ENCODE measurements around the gene KRTAP5-1. TPM values are rescaled to one million over a fixed set of nuclear protein-coding genes. Genes with fewer than 3 reads are reported as not detected.
"Not testable (repeated sequence)": the region's sequence is repeated elsewhere in the genome, so short reads cannot be mapped to it uniquely, and the experiment has no call there.

The KRTAP5-1 gene
- total RNA-seq, 2 experiments from 2014 or later = not detected

DNA sequence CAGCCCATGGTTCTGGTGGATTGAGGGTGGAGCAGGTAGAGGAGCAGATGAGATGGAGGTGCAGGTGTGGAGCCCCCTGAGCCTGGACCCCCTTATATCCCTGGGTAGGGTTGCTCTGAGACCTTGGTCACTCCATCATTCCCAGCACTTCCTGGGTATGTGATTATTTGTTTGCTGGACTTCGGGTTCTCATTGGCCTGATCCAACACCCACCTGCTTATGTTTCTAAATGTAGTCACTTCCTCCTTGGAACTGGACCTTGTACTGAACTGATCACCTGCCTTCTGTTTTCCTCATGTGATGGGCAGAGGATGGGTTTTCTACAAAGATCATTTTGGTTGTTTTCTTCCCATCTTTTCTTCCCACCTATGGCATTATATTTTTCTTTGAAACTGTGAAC, 37.0 kb upstream of the KRTAP5-1 start, which contains the start of gene KRTAP5-4:
Gene KRTAP5-4 (minus strand): TSS at position 53 of the 400 bp plus-strand sequence. CDS start 45 bp downstream, at position 8.
- Mint-ChIP-seq H3K4me1 (peaks cover 5% of the 10 kb centered on the region), H3K4me3 (no peak within 1 kb of the TSS), H3K36me3 (ENCODE audit: low read depth) (no peaks in the 10 kb centered on the region), H3K27me3 (peaks cover 5% of the 10 kb centered on the region), H3K27ac (no peak within 1 kb of the TSS), H3K9me3 (ENCODE audit: low read depth) (no peaks in the 10 kb centered on the region)
- POLR2A ChIA-PET = no interaction called here
- DNase-seq (no peak), ATAC-seq (no peak)
- CTCF ChIA-PET = no interaction called here
- intact Hi-C loops (cut with DNase I, micrococcal nuclease) = no loop called here

DNA sequence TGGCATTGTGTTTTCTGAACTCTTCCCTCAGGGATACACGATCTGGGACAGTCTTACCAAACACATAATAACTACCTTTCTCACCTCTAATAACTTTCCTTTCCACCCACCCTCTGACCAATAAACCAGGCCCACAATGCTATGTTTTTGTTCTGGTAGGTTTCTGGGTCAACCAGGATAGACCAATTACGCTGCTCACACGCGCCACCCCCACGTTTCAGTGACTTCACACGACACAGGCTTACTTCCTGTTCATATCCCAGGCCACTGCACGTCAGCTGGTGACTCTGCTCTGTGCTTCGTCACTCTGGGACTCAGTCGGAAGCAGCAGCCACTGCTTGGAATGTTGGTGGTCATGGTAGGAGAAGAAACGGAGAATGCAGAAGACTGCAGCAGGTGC, 34.4 kb upstream of the KRTAP5-1 start:
- Mint-ChIP-seq H3K9me3 (ENCODE audit: low read depth) (no peaks in the 10 kb centered on the region), H3K4me1 (peaks cover 5% of the 10 kb centered on the region), H3K4me3 (no peak overlapping the region), H3K27ac (no peak overlapping the region), H3K36me3 (ENCODE audit: low read depth) (no peaks in the 10 kb centered on the region), H3K27me3 (peaks cover 15% of the 10 kb centered on the region)
- intact Hi-C loops (cut with DNase I, micrococcal nuclease) = no loop called here
- peak; percentile 93 for ATAC-seq
- CTCF ChIA-PET = interaction anchor here (0.7 to 1.5 kb wide), 5 partner anchors 10 to 44 kb away, joined by 3 to 5 read pairs (median 3); partner anchors contain the start of gene KRTAP5-5
- DNase-seq = peak; percentile 54
- POLR2A ChIA-PET = no interaction called here

DNA sequence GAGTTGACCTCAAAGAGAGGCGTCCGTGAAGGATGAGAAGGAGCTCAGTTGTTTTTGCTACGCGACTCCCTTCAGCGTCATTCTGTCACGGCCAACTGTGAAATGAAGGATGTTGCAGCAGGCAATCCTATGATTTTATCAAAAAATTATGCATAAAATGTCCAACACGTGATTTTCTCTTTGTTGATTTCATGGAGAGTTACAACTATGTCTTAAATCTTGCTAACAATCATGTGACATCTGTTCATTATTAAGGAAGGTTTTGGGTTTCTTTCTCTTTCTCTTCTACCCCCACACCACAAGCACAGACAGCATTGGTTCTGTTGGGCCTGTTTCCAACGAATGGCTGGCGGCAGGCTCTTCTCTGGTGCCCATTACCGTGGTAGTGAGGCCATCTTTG, 33.1 kb upstream of the KRTAP5-1 start:
- Mint-ChIP-seq H3K27ac (no peak overlapping the region), H3K4me3 (no peak overlapping the region), H3K9me3 (ENCODE audit: low read depth) (no peaks in the 10 kb centered on the region), H3K27me3 (peaks cover 17% of the 10 kb centered on the region), H3K4me1 (peaks cover 5% of the 10 kb centered on the region), H3K36me3 (ENCODE audit: low read depth) (no peaks in the 10 kb centered on the region)
- intact Hi-C loops (cut with DNase I, micrococcal nuclease) = no loop called here
- no peak for ATAC-seq
- DNase-seq = no peak
- CTCF ChIA-PET = interaction anchor here (1.5 to 1.6 kb wide), 2 partner anchors 13 to 28 kb away, joined by 3 to 7 read pairs; no protein-coding TSS in a partner anchor
- POLR2A ChIA-PET = no interaction called here

DNA sequence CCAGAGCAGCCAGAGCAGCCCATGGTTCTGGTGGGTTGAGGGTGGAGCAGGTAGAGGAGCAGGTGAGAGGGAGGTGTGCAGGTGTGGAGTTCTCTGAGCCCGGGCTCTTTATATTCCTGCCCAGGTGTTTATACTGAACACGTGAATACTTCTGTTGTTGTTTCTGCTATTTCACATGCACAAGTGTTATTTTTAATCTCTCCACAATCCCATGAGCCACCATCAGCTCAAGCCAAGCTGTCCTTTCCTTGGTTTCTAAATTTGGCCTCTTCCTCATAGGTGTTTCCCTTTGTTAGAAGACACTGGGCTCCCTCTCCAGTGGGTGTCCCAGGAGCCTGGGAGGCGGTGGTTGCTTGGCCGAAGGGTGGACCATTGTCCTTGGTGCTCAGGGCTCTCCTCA, 23.3 kb upstream of the KRTAP5-1 start, which contains the start of gene KRTAP5-3:
Gene KRTAP5-3 (minus strand): TSS at position 101 of the 400 bp plus-strand sequence. CDS start 78 bp downstream, at position 23.
- POLR2A ChIA-PET = interaction anchor here (0.6 kb wide), 1 partner anchor 9 kb away, joined by 3 read pairs; no protein-coding TSS in a partner anchor
- H3K4me3 Mint-ChIP-seq = no peak within 1 kb of the TSS
- intact Hi-C loops (cut with DNase I, micrococcal nuclease) = no loop called here
- no peaks in the 10 kb centered on the region for H3K36me3 Mint-ChIP-seq (ENCODE audit: low read depth)
- CTCF ChIA-PET = interaction anchor here (0.5 to 1.5 kb wide), 3 partner anchors 11 to 20 kb away, joined by 3 to 5 read pairs (median 3); no protein-coding TSS in a partner anchor
- no peak for ATAC-seq
- H3K27ac Mint-ChIP-seq = no peak within 1 kb of the TSS
- no peak for DNase-seq
- peaks cover 18% of the 10 kb centered on the region for H3K27me3 Mint-ChIP-seq
- peaks cover 7% of the 10 kb centered on the region for H3K4me1 Mint-ChIP-seq
- H3K9me3 Mint-ChIP-seq (ENCODE audit: low read depth) = no peaks in the 10 kb centered on the region

DNA sequence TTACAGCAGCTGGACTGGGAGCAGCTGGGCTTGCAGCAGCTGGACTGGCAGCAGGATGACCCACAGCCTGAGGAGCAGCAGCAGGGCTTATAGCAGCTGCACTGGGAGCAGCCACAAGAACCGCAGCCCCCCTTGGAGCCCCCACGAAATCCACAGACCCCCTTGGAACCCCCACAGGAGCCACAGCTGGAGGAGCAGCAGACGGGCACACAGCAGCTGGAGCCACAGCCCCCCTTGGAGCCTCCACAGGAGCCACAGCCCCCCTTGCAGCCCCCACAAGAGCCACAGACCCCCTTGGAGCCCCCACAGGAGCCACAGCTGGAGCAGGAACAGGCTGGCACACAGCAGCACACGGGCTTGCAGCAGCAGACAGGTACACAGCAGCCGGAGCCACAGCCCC, 22.8 kb upstream of the KRTAP5-1 start:
- H3K27me3 Mint-ChIP-seq = peaks cover 23% of the 10 kb centered on the region
- intact Hi-C loops (cut with DNase I, micrococcal nuclease) = not testable (repeated sequence)
- POLR2A ChIA-PET = interaction anchor here (0.6 kb wide), 1 partner anchor 10 kb away, joined by 3 read pairs; no protein-coding TSS in a partner anchor

DNA sequence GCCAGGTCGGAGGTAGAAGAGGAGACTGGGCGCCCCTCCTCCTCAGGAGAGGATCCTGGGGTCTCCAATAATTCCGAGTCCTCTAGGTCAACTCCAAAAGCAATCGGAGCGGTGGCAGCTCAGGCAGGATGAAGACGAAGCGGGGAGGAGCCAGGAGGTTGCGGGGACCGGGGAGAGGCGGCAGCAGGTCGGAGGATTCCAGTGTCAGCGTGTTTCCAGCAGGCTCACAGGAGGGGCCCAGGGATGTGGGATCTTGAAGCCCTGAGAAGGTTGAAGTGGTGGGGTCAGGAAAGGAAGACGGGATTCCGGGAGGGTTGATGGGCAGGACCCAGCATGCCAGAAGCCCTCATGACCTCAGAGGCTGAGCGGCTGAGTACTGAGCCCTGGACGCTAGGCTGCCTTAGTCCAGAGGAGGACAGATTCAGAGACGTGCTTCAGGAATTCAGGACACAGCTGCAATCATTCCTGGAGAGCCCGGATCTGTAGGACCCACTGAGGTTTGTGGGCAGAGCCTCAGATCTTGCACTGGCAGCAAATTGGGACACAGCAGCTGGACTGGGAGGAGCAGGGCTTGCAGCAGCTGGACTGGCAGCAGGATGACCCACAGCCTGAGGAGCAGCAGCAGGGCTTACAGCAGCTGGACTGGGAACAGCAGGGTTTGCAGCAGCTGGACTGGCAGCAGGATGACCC, 22.2 kb upstream of the KRTAP5-1 start:
- H3K36me3 Mint-ChIP-seq (ENCODE audit: low read depth); H3K27ac Mint-ChIP-seq; CTCF ChIA-PET; H3K9me3 Mint-ChIP-seq (ENCODE audit: low read depth); H3K4me3 Mint-ChIP-seq; DNase-seq; POLR2A ChIA-PET; H3K4me1 Mint-ChIP-seq; intact Hi-C loops (cut with DNase I, micrococcal nuclease); ATAC-seq: not testable (repeated sequence)
- H3K27me3 Mint-ChIP-seq = peaks cover 23% of the 10 kb centered on the region

More for the DNA sequence above, 22.8 kb upstream of the KRTAP5-1 start:
- not testable (repeated sequence) for H3K27ac Mint-ChIP-seq; H3K4me3 Mint-ChIP-seq; ATAC-seq; DNase-seq; H3K4me1 Mint-ChIP-seq; H3K9me3 Mint-ChIP-seq (ENCODE audit: low read depth); H3K36me3 Mint-ChIP-seq (ENCODE audit: low read depth)
- CTCF ChIA-PET = interaction anchor here (0.5 to 1.5 kb wide), 2 partner anchors 10 to 20 kb away, joined by 3 to 5 read pairs; no protein-coding TSS in a partner anchor

DNA sequence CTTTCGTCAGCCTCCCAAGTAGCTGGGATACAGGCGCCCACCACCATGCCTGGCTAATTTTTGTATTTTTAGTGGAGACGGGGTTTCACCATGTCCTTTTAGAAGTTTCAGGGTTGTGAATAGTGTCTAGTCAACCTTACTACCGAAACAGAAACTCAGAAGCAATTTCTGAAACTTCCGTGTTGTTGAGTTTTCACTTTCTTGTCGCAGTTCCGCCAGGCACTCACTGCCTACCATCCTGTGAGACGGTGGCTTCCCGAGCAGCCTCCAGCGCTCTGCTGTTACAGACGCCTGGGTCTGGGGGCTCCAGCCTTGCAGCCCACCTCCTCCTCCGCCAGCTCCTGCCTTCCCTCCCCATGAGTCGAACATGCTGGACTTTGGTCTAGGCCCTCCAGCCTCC, 20.8 kb upstream of the KRTAP5-1 start:
- H3K9me3 Mint-ChIP-seq (ENCODE audit: low read depth); H3K4me3 Mint-ChIP-seq; H3K27ac Mint-ChIP-seq; CTCF ChIA-PET; intact Hi-C loops (cut with DNase I, micrococcal nuclease); H3K36me3 Mint-ChIP-seq (ENCODE audit: low read depth); H3K4me1 Mint-ChIP-seq: not testable (repeated sequence)
- POLR2A ChIA-PET = interaction anchor here (0.6 kb wide), 1 partner anchor 145 kb away, joined by 4 read pairs; no protein-coding TSS in a partner anchor
- H3K27me3 Mint-ChIP-seq = peaks cover 28% of the 10 kb centered on the region
- ATAC-seq (peak; percentile 84), DNase-seq (peak; percentile 46)

DNA sequence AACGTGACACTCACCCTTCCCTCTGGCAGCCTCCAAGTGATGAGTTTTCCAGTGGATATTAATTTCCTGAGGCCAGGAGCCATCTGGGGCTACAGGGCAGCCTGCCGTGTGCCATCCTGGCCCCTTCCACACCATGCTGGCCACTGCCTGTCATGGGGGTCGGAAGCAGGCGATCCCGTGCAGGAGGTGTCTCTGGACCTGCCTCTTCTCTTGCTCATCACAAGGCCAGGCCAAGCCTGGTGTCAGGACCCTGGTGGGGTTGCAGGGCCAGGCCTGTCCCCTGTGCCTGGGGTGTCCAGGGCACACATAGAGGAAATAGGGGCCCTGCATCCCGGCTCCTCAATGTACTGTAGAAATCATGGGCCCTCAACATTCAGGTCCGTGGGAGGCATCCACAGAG, 19.6 kb upstream of the KRTAP5-1 start:
- DNase-seq (no peak), ATAC-seq (no peak)
- intact Hi-C loops (cut with DNase I, micrococcal nuclease) = no loop called here
- Mint-ChIP-seq H3K36me3 (ENCODE audit: low read depth) (no peaks in the 10 kb centered on the region), H3K27ac (no peak overlapping the region), H3K9me3 (ENCODE audit: low read depth) (no peaks in the 10 kb centered on the region), H3K27me3 (peaks cover 29% of the 10 kb centered on the region), H3K4me1 (peaks cover 7% of the 10 kb centered on the region), H3K4me3 (no peak overlapping the region)
- ChIA-PET POLR2A (no interaction called here), CTCF (no interaction called here)

DNA sequence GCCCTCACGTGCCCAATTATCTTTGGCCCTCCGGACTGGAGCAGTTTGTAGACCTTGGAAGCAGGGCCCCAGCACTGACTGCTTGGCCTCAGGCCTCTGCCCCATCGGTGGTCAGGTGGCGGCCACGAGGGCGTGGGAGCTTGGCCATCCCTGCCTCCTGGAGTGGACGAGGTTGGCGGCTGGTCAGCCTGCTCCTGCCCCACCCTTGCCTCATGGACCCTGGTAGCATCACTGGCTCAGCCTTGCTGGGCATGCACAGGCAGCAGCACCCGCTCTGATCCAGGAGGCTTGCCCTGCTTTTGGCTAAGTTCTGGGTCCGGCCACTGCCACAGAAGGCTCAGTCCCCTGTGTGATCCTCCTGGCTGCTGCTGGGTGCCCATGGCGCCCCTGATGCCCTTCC, 19.1 kb upstream of the KRTAP5-1 start:
- Mint-ChIP-seq H3K27me3 (peaks cover 32% of the 10 kb centered on the region), H3K4me1 (peaks cover 7% of the 10 kb centered on the region), H3K27ac (no peak overlapping the region), H3K36me3 (ENCODE audit: low read depth) (no peaks in the 10 kb centered on the region), H3K9me3 (ENCODE audit: low read depth) (no peaks in the 10 kb centered on the region), H3K4me3 (no peak overlapping the region)
- POLR2A ChIA-PET = no interaction called here
- CTCF ChIA-PET = no interaction called here
- no peak for ATAC-seq
- intact Hi-C loops (cut with DNase I, micrococcal nuclease) = no loop called here
- no peak for DNase-seq

DNA sequence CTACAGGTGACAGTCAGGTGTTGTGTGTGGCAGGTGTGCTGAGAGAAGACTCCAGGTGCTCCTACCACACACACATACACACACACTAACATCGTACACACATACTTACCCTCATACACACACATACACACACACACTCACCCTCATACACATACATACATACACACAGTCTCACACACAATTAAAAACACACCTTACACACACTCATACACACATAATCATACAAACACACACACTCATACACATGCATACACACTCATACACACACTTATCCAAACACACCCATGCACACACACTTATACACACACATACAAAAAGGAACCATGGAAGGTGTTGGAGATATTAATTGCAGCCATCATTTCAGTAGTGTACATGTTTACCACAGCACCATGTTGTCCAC, 18.5 kb upstream of the KRTAP5-1 start:
- ChIA-PET CTCF (no interaction called here), POLR2A (no interaction called here)
- Mint-ChIP-seq H3K27ac (no peak overlapping the region), H3K9me3 (ENCODE audit: low read depth) (no peaks in the 10 kb centered on the region), H3K27me3 (peaks cover 36% of the 10 kb centered on the region), H3K4me1 (peaks cover 7% of the 10 kb centered on the region), H3K4me3 (no peak overlapping the region), H3K36me3 (ENCODE audit: low read depth) (no peaks in the 10 kb centered on the region)
- no peak for DNase-seq
- intact Hi-C loops (cut with DNase I, micrococcal nuclease) = no loop called here
- no peak for ATAC-seq

DNA sequence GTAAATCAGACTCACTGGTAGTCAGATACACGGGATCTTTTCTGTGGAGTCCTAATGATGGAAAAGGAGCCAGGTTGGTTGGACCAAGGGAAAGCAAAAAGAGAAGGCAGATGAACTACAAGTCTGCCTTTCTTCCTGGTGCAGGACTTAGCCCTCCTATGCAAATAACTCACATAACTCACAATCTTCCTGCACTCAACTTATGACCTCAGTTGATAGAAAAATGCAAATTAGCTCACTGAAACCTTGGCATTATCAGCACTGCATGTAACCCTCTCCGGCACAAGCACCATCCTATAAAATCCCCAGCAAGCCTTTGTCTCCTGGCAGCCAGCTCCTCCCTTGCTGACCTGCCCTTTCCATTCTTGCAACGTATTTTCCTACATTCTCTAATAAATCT, 16.6 kb upstream of the KRTAP5-1 start:
- ATAC-seq; H3K27ac Mint-ChIP-seq; intact Hi-C loops (cut with DNase I, micrococcal nuclease); H3K4me3 Mint-ChIP-seq; DNase-seq; H3K36me3 Mint-ChIP-seq (ENCODE audit: low read depth); H3K4me1 Mint-ChIP-seq; H3K9me3 Mint-ChIP-seq (ENCODE audit: low read depth); POLR2A ChIA-PET: not testable (repeated sequence)
- H3K27me3 Mint-ChIP-seq = peaks cover 33% of the 10 kb centered on the region
- CTCF ChIA-PET = interaction anchor here (0.6 to 1.0 kb wide), 3 partner anchors 24 to 183 kb away, joined by 3 read pairs; no protein-coding TSS in a partner anchor

DNA sequence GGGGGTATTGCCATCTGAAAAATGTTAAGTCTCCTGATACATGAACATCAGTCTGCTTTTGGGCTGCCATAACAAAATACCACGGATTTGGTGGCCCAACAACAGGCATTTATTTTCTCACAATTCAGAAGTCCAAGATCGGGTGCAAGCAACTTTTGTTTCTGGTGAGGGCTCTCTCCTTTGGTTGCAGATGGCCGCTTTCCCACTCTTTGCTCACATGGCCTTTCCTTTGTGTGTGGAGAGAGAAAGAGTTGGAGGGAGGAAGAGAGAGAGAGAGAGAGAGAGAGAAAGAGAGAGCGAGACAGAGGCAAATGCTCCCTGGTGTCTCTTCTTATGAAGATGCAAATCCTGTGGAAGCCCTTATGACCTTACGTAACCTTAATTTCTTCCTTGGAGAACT, 15.5 kb upstream of the KRTAP5-1 start:
- ChIA-PET POLR2A (no interaction called here), CTCF (interaction anchor here (1.7 kb wide), 1 partner anchor 26 kb away, joined by 5 read pairs; no protein-coding TSS in a partner anchor)
- Mint-ChIP-seq H3K27me3 (peaks cover 35% of the 10 kb centered on the region), H3K27ac (no peak overlapping the region), H3K4me3 (no peak overlapping the region), H3K36me3 (ENCODE audit: low read depth) (no peaks in the 10 kb centered on the region), H3K9me3 (ENCODE audit: low read depth) (no peaks in the 10 kb centered on the region), H3K4me1 (peaks cover 1% of the 10 kb centered on the region)
- DNase-seq (no peak), ATAC-seq (no peak)
- intact Hi-C loops (cut with DNase I, micrococcal nuclease) = no loop called here
